Fibroblast of mammary gland (primary cell): ENCODE results near the gene CHRNA7.

Source experiments
- DNase-seq: peaks from one replicate; pipeline ENCODE4 v3.0.0-alpha.2; 2010; ENCODE audit warnings: low read depth
- H3K4me3 ChIP-seq: 2 replicates; pipeline ENCODE4 v1.5.1; 2011; ENCODE audit warnings: low read depth, mild to moderate bottlenecking, low read length, moderate library complexity; ENCODE audit not compliant: control insufficient read depth
- TF ChIP-seq, protein P1 (sequence below): conservative IDR thresholded peaks from 2 replicates; pipeline ENCODE4 v1.5.1; 2011; ENCODE audit warnings: low read depth, low read length, inconsistent platforms; ENCODE audit not compliant: control insufficient read depth, insufficient read depth

CHRNA7 gene

DNA sequence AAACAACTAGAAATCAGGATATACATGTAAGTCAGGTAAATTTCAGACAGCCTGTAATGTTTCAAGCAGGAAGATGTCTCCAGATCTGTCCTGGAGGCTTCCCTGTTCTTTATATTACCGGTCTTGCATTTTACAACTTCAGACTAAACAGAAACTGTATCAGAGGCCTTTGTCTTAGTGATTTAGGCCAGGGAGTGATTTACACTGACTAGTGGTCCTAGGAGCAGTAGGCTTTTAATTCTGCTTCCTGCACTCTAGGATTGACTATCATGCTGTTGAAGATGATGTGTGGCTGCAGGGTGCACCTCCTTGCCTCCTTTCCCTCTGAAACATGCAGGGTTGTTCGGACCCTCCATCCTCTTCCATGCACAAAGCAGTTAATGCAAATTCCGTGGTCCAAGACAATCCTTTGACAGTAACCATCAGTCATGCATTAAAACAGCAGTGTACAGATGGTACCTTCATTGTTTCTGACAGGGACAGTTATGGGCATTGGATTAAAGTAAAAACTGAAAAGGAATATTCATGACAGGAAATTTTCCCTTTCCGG, 27.6 kb downstream of the CHRNA7 start:
- no peak overlapping the region for H3K4me3 ChIP-seq
- DNase-seq, result no peak
- TF ChIP-seq, protein P1, sequence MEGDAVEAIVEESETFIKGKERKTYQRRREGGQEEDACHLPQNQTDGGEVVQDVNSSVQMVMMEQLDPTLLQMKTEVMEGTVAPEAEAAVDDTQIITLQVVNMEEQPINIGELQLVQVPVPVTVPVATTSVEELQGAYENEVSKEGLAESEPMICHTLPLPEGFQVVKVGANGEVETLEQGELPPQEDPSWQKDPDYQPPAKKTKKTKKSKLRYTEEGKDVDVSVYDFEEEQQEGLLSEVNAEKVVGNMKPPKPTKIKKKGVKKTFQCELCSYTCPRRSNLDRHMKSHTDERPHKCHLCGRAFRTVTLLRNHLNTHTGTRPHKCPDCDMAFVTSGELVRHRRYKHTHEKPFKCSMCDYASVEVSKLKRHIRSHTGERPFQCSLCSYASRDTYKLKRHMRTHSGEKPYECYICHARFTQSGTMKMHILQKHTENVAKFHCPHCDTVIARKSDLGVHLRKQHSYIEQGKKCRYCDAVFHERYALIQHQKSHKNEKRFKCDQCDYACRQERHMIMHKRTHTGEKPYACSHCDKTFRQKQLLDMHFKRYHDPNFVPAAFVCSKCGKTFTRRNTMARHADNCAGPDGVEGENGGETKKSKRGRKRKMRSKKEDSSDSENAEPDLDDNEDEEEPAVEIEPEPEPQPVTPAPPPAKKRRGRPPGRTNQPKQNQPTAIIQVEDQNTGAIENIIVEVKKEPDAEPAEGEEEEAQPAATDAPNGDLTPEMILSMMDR, result no peak

DNA sequence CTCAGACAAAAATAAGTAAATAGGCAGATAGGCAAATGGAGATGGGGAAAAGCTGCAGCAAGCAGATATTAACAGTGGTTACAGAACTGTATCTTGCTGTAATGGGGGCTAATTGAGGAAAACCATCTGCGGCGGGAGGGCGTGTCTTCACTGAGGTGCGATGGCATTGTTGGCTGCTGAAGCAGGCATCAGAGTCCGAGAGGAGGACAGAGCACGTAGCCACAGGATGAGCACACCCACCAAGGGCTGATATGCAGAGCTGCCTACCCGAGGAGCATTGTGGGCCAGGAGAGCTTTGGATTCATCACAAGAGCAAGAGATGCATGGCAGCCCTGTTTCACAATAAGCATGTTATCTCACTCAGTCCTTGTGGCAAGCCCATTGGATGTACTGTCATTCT, 30.4 kb downstream of the CHRNA7 start:
- TF ChIP-seq, protein P1, result no peak
- H3K4me3 ChIP-seq, result no peak overlapping the region
- DNase-seq, result no peak

DNA sequence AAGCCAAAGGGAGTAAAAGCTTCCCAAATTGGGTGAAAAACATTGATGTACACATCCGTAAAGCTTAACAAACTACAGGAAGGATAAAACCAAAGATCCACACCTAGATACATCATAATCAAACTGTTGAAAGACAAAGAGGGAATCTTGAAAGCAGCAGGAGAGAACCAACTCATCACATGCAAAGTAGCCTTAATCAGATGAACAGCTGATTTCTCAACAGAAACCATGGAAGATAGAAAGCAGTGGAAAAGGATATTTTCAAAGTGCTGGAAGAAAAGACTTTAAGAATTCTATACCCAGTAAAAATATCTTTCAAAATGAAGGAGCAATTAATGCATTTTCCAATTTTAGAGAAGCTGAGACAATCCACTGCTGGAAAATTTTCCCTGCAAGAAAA, 36.8 kb downstream of the CHRNA7 start:
- H3K4me3 ChIP-seq, result no peak overlapping the region
- TF ChIP-seq, protein P1, result no peak
- no peak for DNase-seq

DNA sequence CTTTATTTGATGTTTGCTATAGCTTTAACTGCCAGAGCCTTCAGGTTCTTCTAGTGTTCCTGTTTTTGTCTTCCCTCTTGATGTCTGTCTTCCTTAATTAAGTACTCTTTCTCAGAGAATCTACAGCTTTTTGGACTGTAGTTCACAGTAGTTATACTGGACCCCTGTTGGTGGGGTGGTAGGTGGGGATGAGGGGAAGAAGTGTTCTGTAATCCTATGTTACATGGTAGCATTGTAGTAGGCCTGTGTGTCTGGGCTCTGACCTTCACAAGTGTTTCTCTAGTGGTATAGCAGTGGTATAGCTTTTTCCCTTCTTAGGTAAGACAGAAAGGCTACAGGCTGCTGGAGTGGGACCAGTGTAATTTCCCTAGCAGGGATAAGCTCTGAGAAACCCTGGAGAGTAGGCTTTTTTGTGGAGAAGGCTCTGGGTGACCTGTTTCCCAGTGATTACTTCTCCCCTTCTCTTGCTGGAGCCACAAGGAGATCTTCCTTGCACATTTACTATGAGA, 59.6 kb downstream of the CHRNA7 start:
- DNase-seq, result no peak
- TF ChIP-seq, protein P1, result no peak
- no peak overlapping the region for H3K4me3 ChIP-seq

DNA sequence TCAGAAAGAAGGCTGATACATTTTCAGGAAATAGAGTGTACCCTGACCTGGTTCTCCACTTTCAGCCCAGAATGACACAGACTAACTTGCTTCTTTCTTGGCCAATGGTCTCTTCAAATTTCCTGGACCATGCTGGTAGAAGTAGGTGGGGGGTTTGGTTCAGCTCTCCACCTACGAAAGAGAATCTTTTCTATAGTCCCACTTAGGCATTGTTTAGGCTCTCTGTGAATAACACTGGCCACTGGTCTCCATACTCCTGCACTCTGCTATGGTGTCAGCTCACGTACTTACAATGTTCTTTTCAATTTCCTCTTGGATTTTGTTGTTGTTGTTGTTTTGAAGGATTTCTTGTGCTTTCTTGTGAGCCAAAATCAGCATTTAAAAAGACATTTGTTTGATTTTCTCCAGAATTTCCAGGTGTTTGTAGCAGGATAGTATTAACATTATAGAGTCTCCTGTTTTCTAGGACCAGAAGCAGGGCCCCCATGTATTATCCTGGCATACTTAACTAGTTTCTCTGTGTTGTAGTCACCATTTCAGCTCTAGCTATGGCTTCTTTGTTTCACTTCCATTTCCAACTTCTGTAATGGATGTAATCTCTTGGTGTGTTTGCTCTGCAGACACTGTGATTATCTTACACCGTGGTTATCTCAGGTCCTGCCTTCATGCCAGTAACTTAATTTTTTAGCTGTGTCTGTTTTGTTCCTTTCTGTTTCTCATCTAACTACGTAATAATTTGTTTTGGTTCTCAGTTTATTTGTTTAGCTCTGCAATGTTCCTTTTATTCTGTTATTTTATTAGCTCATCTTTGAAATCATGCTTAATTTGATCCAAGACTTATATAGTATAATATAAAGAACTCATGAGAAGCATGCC, 61.4 kb downstream of the CHRNA7 start:
- TF ChIP-seq, protein P1, result no peak
- H3K4me3 ChIP-seq, result no peak overlapping the region
- no peak for DNase-seq

DNA sequence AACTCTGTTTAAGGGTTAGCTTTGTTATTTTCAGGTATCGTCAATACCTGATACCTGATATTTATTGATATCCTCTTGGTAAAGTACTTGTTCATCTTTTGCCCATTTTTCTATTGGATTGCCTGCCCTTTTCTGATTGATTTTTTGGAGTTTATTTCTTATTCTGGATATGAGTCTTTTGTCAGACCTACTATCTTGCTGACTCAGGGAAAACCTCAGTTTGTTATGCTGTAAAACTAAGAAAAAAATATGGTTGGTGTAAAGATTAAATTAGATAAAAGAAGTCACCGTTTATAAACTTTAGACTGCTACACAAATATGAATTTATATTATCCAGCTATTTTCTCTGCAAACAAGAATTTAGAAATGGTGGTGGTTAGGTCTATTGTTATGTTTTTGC, 65.9 kb downstream of the CHRNA7 start:
- TF ChIP-seq, protein P1, result no peak
- no peak overlapping the region for H3K4me3 ChIP-seq
- no peak for DNase-seq
